Upper lobe of right lung (tissue), 1 donor: ENCODE measurements around the gene SLC16A9. TPM values are rescaled to one million over a fixed set of nuclear protein-coding genes. Genes with fewer than 3 reads are reported as not detected.

Source experiments
- ATAC-seq: fragments of 200-7000 bp; cut with Tn5 transposase; one replicate; pipeline ENCODE4 v1.9.1; 2020; ENCODE audit warnings: mild to moderate bottlenecking, moderate library complexity
- DNase-seq: peaks from one replicate; pipeline ENCODE4 v3.0.0-alpha.2; 2020
- H3K27ac ChIP-seq: fragments of 200-600 bp; one replicate; pipeline ENCODE4 v1.8.0; 2022
- H3K27me3 ChIP-seq: fragments of 200-600 bp; one replicate; pipeline ENCODE4 v1.8.0; 2022; ENCODE audit warnings: mild to moderate bottlenecking
- H3K36me3 ChIP-seq: fragments of 200-600 bp; one replicate; pipeline ENCODE4 v1.8.0; 2022
- H3K4me1 ChIP-seq: fragments of 200-600 bp; one replicate; pipeline ENCODE4 v1.8.0; 2022
- H3K4me3 ChIP-seq: fragments of 200-600 bp; one replicate; pipeline ENCODE4 v1.8.0; 2022; ENCODE audit warnings: mild to moderate bottlenecking
- H3K9me3 ChIP-seq: fragments of 200-600 bp; one replicate; pipeline ENCODE4 v1.8.0; 2022
- CTCF ChIP-seq: fragments of 200-600 bp; IDR thresholded peaks from one replicate; pipeline ENCODE4 v1.8.0; 2022; ENCODE audit warnings: antibody characterized with exemption
- intact Hi-C: fragments of 100-400 bp; cut with DNase I; formaldehyde crosslinking; loops from one replicate; pipeline ENCODE4 v1.11.0; 2022
- total RNA-seq: library from RNA; stranded (reverse); fragmentation: NEBNext Ultra II Directional; extraction: Animal tissue kit (Norgen Biotek cat#: 25700); gene quantifications from one replicate; pipeline ENCODE4 v1.2.1, GENCODE V29; 2021
- donor health status: DM: no; HTN: yes; CAD: no; lungs with severe emphysema.

The SLC16A9 gene
- total RNA-seq, 1 donor from 2014 or later = 1.8 TPM

- no peaks in the 10 kb centered on the region for H3K27me3 ChIP-seq
- no peaks in the 10 kb centered on the region for H3K36me3 ChIP-seq
- no peak for TF ChIP-seq CTCF
- no peak overlapping the region for H3K27ac ChIP-seq
- H3K4me1 ChIP-seq = no peaks in the 10 kb centered on the region
- DNase-seq (no peak), ATAC-seq (no peak)
- H3K9me3 ChIP-seq = no peaks in the 10 kb centered on the region
- H3K4me3 ChIP-seq = no peak overlapping the region
- intact Hi-C loops = no loop called here
Measured at GRCh38 chr10:59618666-59619065, 91.0 kb downstream of the SLC16A9 start.

DNA sequence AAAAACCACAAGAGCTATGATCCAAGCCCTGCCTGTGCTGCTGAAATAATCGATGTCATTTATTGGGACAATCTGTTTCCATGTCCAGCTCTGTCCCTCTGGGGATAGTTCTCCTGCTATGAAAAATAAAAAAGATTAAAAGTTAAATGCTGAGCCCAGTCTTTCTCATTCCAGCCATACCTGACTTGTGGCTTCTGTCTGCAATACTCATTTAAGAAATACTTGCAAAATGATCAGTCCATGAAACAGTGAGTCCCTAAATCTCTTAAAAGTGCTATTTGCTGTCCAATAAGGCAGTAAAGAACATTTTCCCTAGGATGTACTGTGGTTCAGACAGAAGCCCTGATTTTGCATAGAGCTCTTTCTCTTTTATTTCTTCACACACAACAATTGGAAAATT, 91.7 kb downstream of the SLC16A9 start:
- Histone ChIP-seq H3K4me1 (no peaks in the 10 kb centered on the region), H3K27me3 (no peaks in the 10 kb centered on the region), H3K36me3 (no peaks in the 10 kb centered on the region), H3K9me3 (no peaks in the 10 kb centered on the region), H3K4me3 (no peak overlapping the region), H3K27ac (no peak overlapping the region)
- intact Hi-C loops = no loop called here
- DNase-seq (no peak), ATAC-seq (no peak)
- TF ChIP-seq CTCF = no peak

GRCh38 chr10:59611048-59611447, 98.6 kb downstream of the SLC16A9 start:
- H3K9me3 ChIP-seq = no peaks in the 10 kb centered on the region
- no peaks in the 10 kb centered on the region for H3K36me3 ChIP-seq
- H3K4me1 ChIP-seq = no peaks in the 10 kb centered on the region
- H3K4me3 ChIP-seq = no peak overlapping the region
- no peaks in the 10 kb centered on the region for H3K27me3 ChIP-seq
- DNase-seq (no peak), ATAC-seq (no peak)
- H3K27ac ChIP-seq = no peak overlapping the region
- intact Hi-C loops = no loop called here
- no peak for TF ChIP-seq CTCF

DNA sequence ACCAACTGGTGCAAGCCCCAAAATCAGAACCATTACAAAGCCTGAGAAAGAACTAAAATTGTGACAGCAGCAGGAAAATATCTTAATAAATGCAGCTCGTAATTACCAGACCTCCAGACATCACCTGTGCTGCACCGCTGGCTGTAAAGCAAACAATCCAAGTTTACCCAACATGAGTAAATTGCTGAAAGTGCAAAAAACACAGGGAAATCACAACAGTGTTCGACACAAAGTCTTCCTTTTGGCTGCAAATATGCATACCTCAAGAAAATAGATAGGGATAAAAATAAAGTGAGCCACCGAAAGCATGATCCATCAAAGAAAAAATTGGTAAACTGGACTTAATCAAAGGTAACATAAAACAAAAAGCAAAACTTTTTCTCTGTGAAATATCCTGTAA, 101.7 kb downstream of the SLC16A9 start:
- Histone ChIP-seq H3K9me3 (no peaks in the 10 kb centered on the region), H3K4me1 (no peaks in the 10 kb centered on the region), H3K36me3 (no peaks in the 10 kb centered on the region), H3K4me3 (no peak overlapping the region), H3K27ac (no peak overlapping the region), H3K27me3 (no peaks in the 10 kb centered on the region)
- no peak for DNase-seq
- intact Hi-C loops = no loop called here
- no peak for ATAC-seq
- no peak for TF ChIP-seq CTCF

- no peaks in the 10 kb centered on the region for H3K27me3 ChIP-seq
- ATAC-seq (no peak), DNase-seq (no peak)
- H3K36me3 ChIP-seq = no peaks in the 10 kb centered on the region
- TF ChIP-seq CTCF = no peak
- intact Hi-C loops = no loop called here
- H3K4me3 ChIP-seq = no peak overlapping the region
- H3K4me1 ChIP-seq = no peaks in the 10 kb centered on the region
- H3K9me3 ChIP-seq = no peaks in the 10 kb centered on the region
- no peak overlapping the region for H3K27ac ChIP-seq
Measured at GRCh38 chr10:59606551-59606961, 103.1 kb downstream of the SLC16A9 start.

DNA sequence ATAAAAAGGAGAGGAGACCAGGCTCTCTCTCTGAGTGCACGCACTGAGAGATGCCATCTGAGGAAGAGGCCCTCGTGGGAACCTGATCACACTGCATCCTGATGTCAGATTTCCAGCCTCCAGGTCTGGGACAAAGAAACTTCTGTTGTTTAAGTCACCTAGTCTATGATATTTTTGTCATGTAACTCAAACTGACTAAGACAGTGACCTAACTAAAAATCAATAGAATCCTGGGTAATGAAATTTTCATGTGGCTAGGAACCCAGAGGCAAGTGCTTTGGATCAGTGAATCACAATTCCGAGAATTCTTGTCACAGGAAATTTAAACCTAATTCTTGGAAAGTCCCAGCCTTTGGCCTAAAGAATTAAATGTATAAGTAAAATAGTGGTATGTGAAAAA, 107.7 kb downstream of the SLC16A9 start:
- intact Hi-C loops = no loop called here
- H3K4me3 ChIP-seq = no peak overlapping the region
- H3K27ac ChIP-seq = no peak overlapping the region
- DNase-seq (no peak), ATAC-seq (no peak)
- no peaks in the 10 kb centered on the region for H3K27me3 ChIP-seq
- TF ChIP-seq CTCF = no peak
- H3K9me3 ChIP-seq = no peaks in the 10 kb centered on the region
- H3K36me3 ChIP-seq = no peaks in the 10 kb centered on the region
- H3K4me1 ChIP-seq = no peaks in the 10 kb centered on the region
